Glomerular visceral epithelial cell (primary cell): ENCODE measurements around the gene AGFG2.

Experiments used
- DNase-seq: peaks from one replicate; pipeline ENCODE4 v3.0.0-alpha.2; 2016; ENCODE audit errors: extremely low spot score

The AGFG2 gene

GRCh38 chr7:100585511-100586265, 46.7 kb downstream of the AGFG2 start, which contains the start of gene LRCH4:
LRCH4 (minus strand) TSS chr7:100586129; CDS start chr7:100586100, 29 bp downstream.
- peak; percentile 26 for DNase-seq

DNA sequence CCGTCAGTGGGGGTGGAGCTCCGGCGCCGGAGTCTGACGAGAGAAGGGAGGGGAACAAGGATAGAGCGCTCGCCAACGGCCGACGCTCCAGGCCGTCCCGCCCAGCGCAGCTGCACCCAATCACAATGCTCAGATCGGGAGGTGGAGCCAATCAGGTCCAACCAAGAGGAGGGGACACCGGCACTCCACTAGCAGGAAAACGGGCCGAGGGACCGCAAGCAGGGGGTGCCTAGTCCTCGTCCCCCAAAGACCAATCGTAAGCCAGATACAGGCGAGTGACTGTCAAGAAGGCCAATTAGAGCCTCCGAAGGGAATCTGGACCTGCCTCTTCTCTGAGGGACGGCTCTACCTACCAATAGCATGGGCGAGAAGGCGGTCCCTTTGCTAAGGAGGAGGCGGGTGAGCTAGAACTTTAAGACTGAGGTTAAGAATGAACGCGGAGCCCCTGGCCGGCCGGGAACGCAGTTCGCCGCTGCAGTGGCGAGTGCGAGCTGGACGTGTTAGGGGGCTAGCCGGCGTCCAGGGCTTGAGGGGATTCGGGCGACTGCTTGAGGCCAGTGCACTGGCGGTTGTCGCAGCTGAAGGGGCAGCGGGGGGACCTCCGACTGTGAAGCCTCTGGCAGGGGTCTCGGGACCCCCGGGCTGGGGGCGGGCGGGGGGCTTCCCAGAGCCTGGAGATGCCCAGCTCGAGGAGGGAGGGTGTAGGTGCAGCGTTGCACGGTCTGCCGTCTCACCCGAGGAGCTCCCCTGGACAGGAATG, 47.4 kb downstream of the AGFG2 start, which contains the start of gene FBXO24:
TSS of gene FBXO24 (plus strand) at position 63 of the 760 bp plus-strand sequence. CDS start at position 361, 298 bp downstream.
- peak; percentile 100 for DNase-seq

- DNase-seq: peak; percentile 32
Measured at GRCh38 chr7:100588438-100588837, 49.4 kb downstream of the AGFG2 start.

GRCh38 chr7:100589341-100589947, 50.4 kb downstream of the AGFG2 start:
- no peak for DNase-seq

DNA sequence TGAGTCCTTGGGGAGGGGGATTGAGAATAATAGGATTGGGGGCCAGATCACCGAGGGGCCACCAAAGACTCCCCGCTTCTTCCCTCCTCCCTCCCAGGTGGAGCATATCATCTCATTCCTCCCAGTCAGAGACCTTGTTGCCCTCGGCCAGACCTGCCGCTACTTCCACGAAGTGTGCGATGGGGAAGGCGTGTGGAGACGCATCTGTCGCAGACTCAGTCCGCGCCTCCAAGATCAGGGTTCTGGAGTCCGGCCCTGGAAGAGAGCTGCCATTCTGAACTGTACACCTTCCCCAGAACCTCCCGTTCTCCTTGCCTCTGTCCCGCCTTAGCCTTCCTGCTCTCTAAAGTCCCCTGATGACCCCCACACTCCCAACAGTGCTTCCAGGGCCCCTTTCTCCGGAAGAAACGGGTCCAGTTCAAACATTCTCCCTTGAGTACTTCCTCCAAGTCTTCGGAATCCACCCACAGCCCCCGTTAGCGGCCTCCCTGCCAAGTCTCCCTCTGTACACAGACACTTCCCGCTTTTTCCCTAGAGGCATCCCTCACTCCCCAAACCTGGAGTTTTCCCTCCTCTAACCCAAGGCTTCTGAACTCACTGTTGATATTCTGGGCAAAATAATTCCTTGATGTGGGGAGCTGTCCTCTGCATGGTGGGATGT, 51.2 kb downstream of the AGFG2 start:
- DNase-seq: no peak

GRCh38 chr7:100591596-100591995, 52.6 kb downstream of the AGFG2 start:
- DNase-seq: no peak

DNA sequence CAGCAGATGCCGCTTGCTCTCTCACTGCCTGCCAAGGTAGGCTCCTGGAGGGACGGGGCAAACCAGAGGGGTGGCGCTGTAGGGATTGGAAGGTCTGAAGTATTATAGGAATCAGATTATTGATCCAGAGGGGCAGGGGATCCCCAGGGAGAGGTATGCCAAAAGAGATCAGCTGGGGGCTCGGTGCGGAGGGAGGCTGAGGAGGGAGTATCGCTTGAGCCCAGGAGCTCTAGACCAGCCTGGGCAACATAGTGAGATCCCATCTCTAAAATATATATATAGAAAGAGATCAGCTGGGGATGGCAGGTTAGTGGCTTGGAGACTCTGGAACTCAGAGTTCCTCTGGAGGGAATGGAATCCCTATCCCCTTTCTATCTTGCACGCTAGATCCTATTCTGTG, 56.2 kb downstream of the AGFG2 start:
- DNase-seq: no peak

GRCh38 chr7:100598425-100598824, 59.4 kb downstream of the AGFG2 start:
- peak; percentile 15 for DNase-seq

DNA sequence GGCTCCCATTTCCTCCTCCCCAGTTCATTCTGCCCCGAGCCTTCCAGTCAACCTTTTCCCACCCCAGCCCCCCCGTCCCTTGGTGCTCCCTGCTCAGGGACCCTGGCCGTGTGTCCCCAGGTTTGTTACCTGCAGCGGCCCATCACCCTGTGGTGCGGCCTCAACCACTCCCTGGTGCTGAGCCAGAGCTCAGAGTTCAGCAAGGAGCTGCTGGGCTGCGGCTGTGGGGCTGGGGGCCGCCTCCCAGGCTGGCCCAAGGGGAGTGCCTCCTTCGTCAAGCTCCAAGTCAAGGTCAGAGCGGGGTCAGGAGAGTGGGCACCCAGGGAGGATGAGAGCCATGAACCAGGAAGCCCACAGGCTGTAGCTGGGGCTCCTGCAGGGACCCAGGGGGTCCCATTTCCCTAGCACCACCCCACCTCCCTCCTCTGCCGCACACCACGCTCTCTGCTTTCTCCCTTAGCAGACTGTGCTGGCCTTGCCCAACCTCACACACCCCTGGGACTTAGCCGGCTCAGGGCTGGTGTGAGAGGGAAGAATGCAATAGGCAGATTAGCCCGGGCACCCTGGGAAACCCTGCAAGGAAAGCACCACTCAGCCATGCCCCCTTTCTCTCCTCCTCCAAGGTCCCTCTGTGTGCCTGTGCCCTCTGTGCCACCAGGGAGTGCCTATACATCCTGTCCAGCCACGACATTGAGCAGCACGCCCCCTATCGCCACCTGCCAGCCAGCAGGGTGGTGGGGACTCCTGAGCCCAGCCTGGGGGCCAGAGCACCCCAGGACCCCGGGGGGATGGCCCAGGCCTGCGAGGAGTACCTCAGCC, 61.1 kb downstream of the AGFG2 start:
- DNase-seq: no peak

- no peak for DNase-seq
Measured at GRCh38 chr7:100600730-100601038, 61.7 kb downstream of the AGFG2 start.

GRCh38 chr7:100602889-100603725, 64.1 kb downstream of the AGFG2 start:
- DNase-seq: peak; percentile 51

- no peak for DNase-seq
Measured at GRCh38 chr7:100603726-100604027, 64.7 kb downstream of the AGFG2 start.

GRCh38 chr7:100604028-100604975, 65.3 kb downstream of the AGFG2 start:
- peak; percentile 81 for DNase-seq

DNA sequence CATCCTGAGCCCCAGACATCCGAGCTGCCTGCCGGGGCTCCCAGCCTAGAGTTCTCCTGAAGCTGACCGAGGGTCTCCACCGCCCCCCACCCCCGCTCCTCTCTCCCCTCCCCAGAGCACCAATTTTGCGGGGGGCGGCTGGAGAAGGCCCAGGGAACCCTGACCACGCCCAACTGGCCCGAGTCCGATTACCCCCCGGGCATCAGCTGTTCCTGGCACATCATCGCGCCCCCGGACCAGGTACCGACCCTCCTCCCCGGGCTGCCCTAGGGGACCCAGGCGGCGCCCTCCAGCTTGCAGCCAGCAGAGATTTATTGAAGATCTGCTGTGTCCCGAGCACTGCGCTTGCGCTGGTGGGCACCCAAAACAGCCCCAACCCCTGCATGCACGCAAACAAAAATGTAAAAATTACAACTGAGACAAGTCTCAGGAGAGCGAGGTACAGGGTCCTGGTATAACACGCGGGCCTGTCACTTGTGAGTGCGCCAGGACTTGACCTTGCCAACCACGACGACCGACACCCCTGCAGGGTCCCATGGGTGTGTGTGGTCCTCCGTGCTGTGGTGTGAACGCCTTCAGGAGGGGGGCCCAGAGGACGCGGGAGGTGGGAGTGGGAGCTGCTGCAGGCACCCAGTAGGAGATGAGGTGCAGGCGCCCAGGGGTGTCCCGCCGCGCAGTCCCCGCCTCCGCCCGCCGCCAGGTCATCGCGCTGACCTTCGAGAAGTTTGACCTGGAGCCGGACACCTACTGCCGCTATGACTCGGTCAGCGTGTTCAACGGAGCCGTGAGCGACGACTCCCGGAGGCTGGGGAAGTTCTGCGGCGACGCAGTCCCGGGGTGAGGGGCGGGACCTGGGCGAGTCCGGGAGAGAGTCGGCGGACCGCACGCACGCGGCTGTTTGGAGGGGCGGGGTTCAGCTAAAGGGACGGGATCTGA, 66.2 kb downstream of the AGFG2 start:
- no peak for DNase-seq

- DNase-seq: no peak
Measured at GRCh38 chr7:100606313-100606712, 67.3 kb downstream of the AGFG2 start.

DNA sequence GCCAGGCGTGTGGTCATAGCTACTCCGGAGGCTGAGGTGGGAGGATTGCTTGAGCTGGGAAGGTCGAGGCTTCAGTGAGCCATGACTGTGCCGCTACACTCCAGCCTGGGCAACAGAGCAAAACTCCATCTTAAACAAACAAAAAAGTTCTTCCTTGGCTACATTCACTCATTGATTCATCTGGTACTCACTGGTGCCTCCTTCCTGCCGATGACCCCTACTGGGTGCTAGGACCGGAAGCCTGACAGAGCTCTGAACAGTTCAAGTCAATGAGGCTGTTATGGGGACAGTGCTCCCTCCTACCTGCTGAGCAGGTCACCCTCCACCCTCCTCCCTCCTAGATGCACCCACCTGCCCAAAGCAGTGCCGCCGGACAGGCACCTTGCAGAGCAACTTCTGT, 68.1 kb downstream of the AGFG2 start:
- no peak for DNase-seq

- no peak for DNase-seq
Measured at GRCh38 chr7:100609958-100610357, 71.0 kb downstream of the AGFG2 start.
